Nephron (organoid): Measurements from ENCODE around the gene B3GNT3.

ENCODE experiments used
- H3K27ac Mint-ChIP-seq, 3 experiments: 2 replicates each; pipeline ENCODE4 v1.8.0; 2020; ENCODE audit warnings: mixed read lengths in 3 of 3, mild to moderate bottlenecking in 2 of 3, moderate library complexity in 1 of 3
- H3K27me3 Mint-ChIP-seq: 2 replicates; pipeline ENCODE4 v1.8.0; 2021; ENCODE audit warnings: low read depth, mild to moderate bottlenecking, moderate library complexity, mixed read lengths
- H3K36me3 Mint-ChIP-seq: 2 replicates; pipeline ENCODE4 v1.8.0; 2020; ENCODE audit warnings: low read depth, mixed read lengths
- H3K4me1 Mint-ChIP-seq: 2 replicates; pipeline ENCODE4 v1.8.0; 2020; ENCODE audit warnings: mixed read lengths
- H3K4me3 Mint-ChIP-seq, 3 experiments: 2 replicates each; pipeline ENCODE4 v1.8.0; 2020; ENCODE audit warnings: mild to moderate bottlenecking in 3 of 3, mixed read lengths in 3 of 3, moderate library complexity in 2 of 3
- H3K9me3 Mint-ChIP-seq: 2 replicates; pipeline ENCODE4 v1.8.0; 2020; ENCODE audit warnings: mixed read lengths
- TF ChIP-seq, protein P1 (sequence below), 3 experiments: fragments of 200-600 bp; sonication (generic); IDR thresholded peaks; one replicate each; pipeline ENCODE4 v1.5.0; 2021; ENCODE audit warnings: antibody characterized with exemption in 3 of 3; ENCODE audit not compliant: unreplicated experiment in 3 of 3

B3GNT3 gene

DNA sequence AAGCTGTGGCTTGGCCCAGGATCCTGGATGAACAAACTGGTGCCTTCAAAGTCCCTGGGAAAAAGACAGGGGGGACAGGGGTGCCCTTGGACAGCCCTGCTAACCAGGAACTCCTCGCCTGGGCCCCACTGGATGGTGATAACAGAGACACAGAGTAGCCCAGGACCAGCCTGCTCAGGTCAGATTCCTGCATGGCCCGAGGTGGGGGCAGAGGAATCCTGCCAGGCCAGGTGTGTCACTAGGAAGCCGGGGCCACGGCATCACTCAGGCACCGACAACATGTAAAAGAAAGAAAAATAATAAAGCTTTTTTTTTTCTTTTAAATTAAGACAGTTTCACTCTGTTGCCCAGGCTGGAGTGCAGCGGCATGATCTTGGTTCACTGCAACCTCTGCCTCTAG lies 59.1 kb downstream of the B3GNT3 start:
- Mint-ChIP-seq H3K27me3 (peaks cover 13% of the 10 kb centered on the region), H3K4me1 (no peaks in the 10 kb centered on the region), H3K9me3 (peaks cover 2% of the 10 kb centered on the region), H3K36me3 (no peaks in the 10 kb centered on the region), H3K27ac (no peak overlapping the region), H3K4me3 (no peak overlapping the region)
- TF ChIP-seq, protein P1, sequence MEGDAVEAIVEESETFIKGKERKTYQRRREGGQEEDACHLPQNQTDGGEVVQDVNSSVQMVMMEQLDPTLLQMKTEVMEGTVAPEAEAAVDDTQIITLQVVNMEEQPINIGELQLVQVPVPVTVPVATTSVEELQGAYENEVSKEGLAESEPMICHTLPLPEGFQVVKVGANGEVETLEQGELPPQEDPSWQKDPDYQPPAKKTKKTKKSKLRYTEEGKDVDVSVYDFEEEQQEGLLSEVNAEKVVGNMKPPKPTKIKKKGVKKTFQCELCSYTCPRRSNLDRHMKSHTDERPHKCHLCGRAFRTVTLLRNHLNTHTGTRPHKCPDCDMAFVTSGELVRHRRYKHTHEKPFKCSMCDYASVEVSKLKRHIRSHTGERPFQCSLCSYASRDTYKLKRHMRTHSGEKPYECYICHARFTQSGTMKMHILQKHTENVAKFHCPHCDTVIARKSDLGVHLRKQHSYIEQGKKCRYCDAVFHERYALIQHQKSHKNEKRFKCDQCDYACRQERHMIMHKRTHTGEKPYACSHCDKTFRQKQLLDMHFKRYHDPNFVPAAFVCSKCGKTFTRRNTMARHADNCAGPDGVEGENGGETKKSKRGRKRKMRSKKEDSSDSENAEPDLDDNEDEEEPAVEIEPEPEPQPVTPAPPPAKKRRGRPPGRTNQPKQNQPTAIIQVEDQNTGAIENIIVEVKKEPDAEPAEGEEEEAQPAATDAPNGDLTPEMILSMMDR (IDR thresholded peaks at IDR 0.05; ENCODE audit: unreplicated experiment in 3 of 3), result no peak

DNA sequence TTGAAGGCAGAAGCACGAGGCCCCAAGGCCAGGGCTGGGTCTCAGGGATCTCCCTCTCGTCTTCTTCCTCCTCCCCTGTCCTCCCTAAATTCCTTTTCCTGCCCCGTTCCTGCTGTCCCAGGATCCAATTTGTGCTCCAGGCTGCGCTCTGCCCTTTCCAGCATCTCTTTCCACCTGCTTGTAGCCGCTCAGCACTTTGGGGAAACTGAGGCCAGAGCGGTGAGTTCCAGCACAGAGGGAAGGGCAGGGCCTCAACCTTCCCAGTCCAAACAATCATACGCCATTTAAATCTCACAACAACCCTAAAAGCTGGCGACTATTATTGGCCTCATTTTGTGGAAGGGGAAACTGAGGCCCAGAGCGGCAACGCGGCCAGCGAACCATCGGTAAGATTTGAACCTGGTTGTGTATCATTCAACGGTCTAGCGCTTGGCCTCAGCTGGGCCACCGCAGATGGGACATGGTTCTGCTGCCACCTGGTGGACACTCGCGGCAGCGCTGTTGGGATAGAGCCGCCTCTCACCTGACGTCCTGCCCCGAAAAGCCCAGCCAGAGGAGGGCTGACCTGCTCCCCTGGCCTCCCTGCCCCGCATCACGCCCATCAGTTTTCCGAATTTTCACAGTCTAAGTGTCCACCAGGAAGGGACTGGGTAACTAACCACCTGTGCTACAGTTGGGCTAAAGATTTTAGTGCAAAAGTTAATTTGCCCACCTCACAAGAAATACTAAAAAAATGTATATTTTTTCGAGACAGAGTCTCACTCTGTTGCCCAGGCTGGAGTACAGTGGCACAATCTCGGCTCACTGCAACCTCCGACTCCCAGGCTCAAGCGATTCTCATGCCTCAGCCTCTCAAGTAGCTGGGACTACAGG lies 60.6 kb downstream of the B3GNT3 start:
- H3K27ac Mint-ChIP-seq, result no peak overlapping the region
- TF ChIP-seq, protein P1 (IDR thresholded peaks at IDR 0.05; ENCODE audit: unreplicated experiment in 3 of 3), result peak; percentile 92 to 98 (median 95)
- H3K27me3 Mint-ChIP-seq, result peaks cover 13% of the 10 kb centered on the region
- H3K9me3 Mint-ChIP-seq, result peaks cover 2% of the 10 kb centered on the region
- peaks cover 4% of the 10 kb centered on the region for H3K36me3 Mint-ChIP-seq
- peaks cover 7% of the 10 kb centered on the region for H3K4me1 Mint-ChIP-seq
- H3K4me3 Mint-ChIP-seq, result no peak overlapping the region

DNA sequence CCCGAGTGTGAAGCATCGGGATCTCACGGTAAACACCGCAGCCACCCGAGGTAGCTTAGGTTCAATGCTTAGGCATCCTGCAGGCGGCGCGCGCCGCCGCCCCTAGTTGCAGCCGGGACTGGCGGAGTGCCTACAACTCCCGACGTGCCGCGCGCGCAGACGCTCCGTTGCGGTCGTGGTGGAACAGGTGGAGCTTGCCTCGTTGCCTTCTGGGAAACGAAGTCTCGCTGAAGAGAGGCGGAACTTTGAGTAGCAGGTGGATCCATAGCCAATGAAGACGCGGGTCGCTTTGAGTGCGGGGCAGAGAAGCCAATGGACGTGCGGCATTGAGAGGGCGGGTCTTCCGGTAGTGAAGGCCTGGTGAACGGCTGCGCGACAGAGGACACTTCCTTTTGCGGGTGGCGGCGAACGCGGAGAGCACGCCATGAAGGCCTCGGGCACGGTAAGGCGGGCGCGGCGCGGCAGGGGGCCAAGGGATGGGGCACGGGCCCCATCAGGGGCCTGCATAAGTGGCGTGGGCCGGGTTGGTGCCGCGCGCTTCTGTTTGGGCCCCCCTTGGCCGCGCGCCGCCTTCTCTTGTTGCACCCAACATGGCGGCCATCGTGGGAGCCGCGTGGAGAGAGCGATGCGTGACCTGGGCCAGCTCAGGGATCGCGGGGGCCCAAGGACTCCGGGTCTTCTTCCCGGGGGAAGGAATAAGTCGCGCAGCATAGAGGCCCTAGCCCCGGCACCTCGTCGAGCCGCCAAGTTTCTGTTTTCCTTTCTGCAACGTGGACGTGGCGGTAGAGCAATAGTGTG lies 64.8 kb downstream of the B3GNT3 start, which contains the start of gene RPL18A:
Gene RPL18A (plus strand): TSS at position 378 of the 798 bp plus-strand sequence. CDS start 47 bp downstream, at position 425.
- peaks cover 16% of the 10 kb centered on the region for H3K4me1 Mint-ChIP-seq
- peaks cover 7% of the 10 kb centered on the region for H3K27me3 Mint-ChIP-seq
- peak within 1 kb of the TSS; percentile 82 to 95 (median 90) for H3K27ac Mint-ChIP-seq
- peaks cover 32% of the 10 kb centered on the region for H3K36me3 Mint-ChIP-seq
- H3K9me3 Mint-ChIP-seq, result no peaks in the 10 kb centered on the region
- peak within 1 kb of the TSS; percentile 94 to 100 (median 95) for H3K4me3 Mint-ChIP-seq
- TF ChIP-seq, protein P1 (IDR thresholded peaks at IDR 0.05; ENCODE audit: unreplicated experiment in 3 of 3), result peak; percentile 75 to 78 (median 75)

DNA sequence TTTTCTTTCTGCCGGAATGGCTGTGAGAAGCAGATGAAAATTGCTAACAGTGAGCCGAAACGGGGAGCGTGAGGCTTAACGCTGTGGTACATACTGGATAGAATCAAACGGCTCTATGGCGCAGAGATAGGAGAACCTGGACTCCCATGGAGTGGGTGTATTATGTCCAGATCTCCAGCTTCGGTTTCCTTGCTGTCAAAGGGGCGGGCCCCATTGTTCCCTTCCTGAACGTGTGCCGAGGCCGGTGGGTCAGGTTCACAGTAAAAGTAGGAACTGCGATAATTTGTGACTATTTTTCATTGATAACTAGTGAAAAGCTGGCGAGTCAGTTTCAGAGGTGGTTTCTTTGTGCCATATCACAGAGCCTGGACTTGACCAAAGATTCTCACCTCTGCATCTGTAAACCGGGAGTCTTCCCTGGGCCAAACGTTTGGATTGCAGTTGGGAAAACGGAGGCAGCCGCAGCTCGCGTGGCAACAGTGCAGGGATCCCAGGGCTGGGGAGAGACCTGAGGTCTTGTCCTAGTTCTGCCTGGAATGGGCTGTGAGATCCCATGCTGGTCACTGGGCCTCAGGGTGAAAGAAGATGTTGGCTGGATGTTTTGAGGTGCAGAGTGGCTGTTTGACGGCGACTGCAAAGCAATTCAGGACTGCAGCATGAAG lies 65.5 kb downstream of the B3GNT3 start:
- TF ChIP-seq, protein P1 (IDR thresholded peaks at IDR 0.05; ENCODE audit: unreplicated experiment in 3 of 3), result no peak
- Mint-ChIP-seq H3K4me1 (peaks cover 16% of the 10 kb centered on the region), H3K27ac (peak overlapping the region; percentile 82 to 95 (median 90)), H3K27me3 (peaks cover 4% of the 10 kb centered on the region), H3K9me3 (no peaks in the 10 kb centered on the region), H3K36me3 (peaks cover 38% of the 10 kb centered on the region), H3K4me3 (peak overlapping the region; percentile 94 to 100 (median 95))

DNA sequence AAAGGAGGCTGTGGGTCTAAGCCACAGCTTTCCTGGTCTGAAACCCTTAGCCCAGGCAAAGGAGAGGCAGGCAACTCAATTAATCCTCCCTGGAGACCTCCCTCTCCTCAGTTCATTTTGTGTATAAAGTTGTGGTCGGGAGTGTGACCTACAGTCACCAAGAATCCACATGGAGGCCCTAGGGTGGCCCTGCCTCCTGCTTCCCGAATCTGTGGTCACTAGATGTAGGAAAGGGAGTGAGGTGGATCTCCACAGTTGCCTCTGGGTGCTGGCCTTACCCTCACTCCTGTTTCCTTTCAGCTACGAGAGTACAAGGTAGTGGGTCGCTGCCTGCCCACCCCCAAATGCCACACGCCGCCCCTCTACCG lies 66.0 kb downstream of the B3GNT3 start:
- Mint-ChIP-seq H3K9me3 (no peaks in the 10 kb centered on the region), H3K4me1 (peaks cover 16% of the 10 kb centered on the region), H3K27me3 (no peaks in the 10 kb centered on the region), H3K4me3 (peak overlapping the region; percentile 94 to 100 (median 95)), H3K27ac (peak overlapping the region in 2 of 3 experiments; percentile 53 to 95), H3K36me3 (peaks cover 42% of the 10 kb centered on the region)
- TF ChIP-seq, protein P1 (IDR thresholded peaks at IDR 0.05; ENCODE audit: unreplicated experiment in 3 of 3), result no peak
